ENCODE data around the gene FAM170B.

- TF ChIP-seq CHD1 (IDR thresholded peaks at IDR 0.05; ENCODE audit: low read depth, low read length) (no peak), POLR2A (IDR thresholded peaks at IDR 0.05; ENCODE audit: low read depth, low read length) (peak; percentile 31; the same call in 1 of the 2 replicates), RAD21 (IDR thresholded peaks at IDR 0.05; ENCODE audit: low read length) (no peak; the same call in 1 of the 2 replicates), FOS (IDR thresholded peaks at IDR 0.05; ENCODE audit: low read depth, low read length) (no peak), MXI1 (IDR thresholded peaks at IDR 0.05; ENCODE audit: borderline replicate concordance, low read depth, low read length) (no peak), CEBPB (IDR thresholded peaks at IDR 0.05; ENCODE audit: low read depth, low read length) (no peak), BHLHE40 (IDR thresholded peaks at IDR 0.05; ENCODE audit: low read depth, low read length) (no peak), RFX5 (IDR thresholded peaks at IDR 0.05; ENCODE audit: low read depth, low read length) (no peak), RCOR1 (IDR thresholded peaks at IDR 0.05; ENCODE audit: insufficient replicate concordance, low read length) (no peak), MAZ (IDR thresholded peaks at IDR 0.05; ENCODE audit: borderline replicate concordance, low read depth, low read length) (peak; percentile 46; the same call in 1 of the 2 replicates)
- TF ChIP-seq, protein P1, sequence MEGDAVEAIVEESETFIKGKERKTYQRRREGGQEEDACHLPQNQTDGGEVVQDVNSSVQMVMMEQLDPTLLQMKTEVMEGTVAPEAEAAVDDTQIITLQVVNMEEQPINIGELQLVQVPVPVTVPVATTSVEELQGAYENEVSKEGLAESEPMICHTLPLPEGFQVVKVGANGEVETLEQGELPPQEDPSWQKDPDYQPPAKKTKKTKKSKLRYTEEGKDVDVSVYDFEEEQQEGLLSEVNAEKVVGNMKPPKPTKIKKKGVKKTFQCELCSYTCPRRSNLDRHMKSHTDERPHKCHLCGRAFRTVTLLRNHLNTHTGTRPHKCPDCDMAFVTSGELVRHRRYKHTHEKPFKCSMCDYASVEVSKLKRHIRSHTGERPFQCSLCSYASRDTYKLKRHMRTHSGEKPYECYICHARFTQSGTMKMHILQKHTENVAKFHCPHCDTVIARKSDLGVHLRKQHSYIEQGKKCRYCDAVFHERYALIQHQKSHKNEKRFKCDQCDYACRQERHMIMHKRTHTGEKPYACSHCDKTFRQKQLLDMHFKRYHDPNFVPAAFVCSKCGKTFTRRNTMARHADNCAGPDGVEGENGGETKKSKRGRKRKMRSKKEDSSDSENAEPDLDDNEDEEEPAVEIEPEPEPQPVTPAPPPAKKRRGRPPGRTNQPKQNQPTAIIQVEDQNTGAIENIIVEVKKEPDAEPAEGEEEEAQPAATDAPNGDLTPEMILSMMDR (conservative IDR thresholded peaks at IDR 0.05; ENCODE audit: low read depth, low read length) = no peak
- TF ChIP-seq, protein P2, sequence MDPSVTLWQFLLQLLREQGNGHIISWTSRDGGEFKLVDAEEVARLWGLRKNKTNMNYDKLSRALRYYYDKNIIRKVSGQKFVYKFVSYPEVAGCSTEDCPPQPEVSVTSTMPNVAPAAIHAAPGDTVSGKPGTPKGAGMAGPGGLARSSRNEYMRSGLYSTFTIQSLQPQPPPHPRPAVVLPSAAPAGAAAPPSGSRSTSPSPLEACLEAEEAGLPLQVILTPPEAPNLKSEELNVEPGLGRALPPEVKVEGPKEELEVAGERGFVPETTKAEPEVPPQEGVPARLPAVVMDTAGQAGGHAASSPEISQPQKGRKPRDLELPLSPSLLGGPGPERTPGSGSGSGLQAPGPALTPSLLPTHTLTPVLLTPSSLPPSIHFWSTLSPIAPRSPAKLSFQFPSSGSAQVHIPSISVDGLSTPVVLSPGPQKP (IDR thresholded peaks at IDR 0.05; ENCODE audit: borderline replicate concordance, low read depth, low read length) = no peak
- TF ChIP-seq, protein P3, sequence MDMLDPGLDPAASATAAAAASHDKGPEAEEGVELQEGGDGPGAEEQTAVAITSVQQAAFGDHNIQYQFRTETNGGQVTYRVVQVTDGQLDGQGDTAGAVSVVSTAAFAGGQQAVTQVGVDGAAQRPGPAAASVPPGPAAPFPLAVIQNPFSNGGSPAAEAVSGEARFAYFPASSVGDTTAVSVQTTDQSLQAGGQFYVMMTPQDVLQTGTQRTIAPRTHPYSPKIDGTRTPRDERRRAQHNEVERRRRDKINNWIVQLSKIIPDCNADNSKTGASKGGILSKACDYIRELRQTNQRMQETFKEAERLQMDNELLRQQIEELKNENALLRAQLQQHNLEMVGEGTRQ (IDR thresholded peaks at IDR 0.05; ENCODE audit: low read depth, low read length) = no peak
These were observed 18.6 kb downstream of the FAM170B start, which contains the start of gene VSTM4 for GRCh38 chr10:49115015-49115795.

Measured in IMR-90 (cell line).